ENCODE data around the gene ARHGAP22.

GRCh38 chr10:48431871-48432270, 173.0 kb downstream of the ARHGAP22 start:
- TF ChIP-seq, protein P1, sequence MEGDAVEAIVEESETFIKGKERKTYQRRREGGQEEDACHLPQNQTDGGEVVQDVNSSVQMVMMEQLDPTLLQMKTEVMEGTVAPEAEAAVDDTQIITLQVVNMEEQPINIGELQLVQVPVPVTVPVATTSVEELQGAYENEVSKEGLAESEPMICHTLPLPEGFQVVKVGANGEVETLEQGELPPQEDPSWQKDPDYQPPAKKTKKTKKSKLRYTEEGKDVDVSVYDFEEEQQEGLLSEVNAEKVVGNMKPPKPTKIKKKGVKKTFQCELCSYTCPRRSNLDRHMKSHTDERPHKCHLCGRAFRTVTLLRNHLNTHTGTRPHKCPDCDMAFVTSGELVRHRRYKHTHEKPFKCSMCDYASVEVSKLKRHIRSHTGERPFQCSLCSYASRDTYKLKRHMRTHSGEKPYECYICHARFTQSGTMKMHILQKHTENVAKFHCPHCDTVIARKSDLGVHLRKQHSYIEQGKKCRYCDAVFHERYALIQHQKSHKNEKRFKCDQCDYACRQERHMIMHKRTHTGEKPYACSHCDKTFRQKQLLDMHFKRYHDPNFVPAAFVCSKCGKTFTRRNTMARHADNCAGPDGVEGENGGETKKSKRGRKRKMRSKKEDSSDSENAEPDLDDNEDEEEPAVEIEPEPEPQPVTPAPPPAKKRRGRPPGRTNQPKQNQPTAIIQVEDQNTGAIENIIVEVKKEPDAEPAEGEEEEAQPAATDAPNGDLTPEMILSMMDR (IDR thresholded peaks at IDR 0.05; ENCODE audit: low read depth, low read length, missing input control), result no peak
- TF ChIP-seq GABPA (IDR thresholded peaks at IDR 0.05 in 1 of 2, conservative IDR thresholded peaks at IDR 0.05 in 1 of 2) (no peak), RXRA (IDR thresholded peaks at IDR 0.05) (no peak), YY1 (IDR thresholded peaks at IDR 0.05) (no peak), ZBTB33 (IDR thresholded peaks at IDR 0.05) (no peak), TAF1 (conservative IDR thresholded peaks at IDR 0.05) (no peak), SP1 (IDR thresholded peaks at IDR 0.05) (no peak), JUND (IDR thresholded peaks at IDR 0.05) (no peak)
